GM12874 (cell line): ENCODE results near the gene OSMR.

Experiments used
- TF ChIP-seq, protein P1 (sequence below): IDR thresholded peaks from 2 replicates; pipeline ENCODE4 v1.5.1; 2011; ENCODE audit warnings: low read depth, mild to moderate bottlenecking, control low read depth, low read length, moderate library complexity; ENCODE audit not compliant: insufficient read depth

Gene OSMR

DNA sequence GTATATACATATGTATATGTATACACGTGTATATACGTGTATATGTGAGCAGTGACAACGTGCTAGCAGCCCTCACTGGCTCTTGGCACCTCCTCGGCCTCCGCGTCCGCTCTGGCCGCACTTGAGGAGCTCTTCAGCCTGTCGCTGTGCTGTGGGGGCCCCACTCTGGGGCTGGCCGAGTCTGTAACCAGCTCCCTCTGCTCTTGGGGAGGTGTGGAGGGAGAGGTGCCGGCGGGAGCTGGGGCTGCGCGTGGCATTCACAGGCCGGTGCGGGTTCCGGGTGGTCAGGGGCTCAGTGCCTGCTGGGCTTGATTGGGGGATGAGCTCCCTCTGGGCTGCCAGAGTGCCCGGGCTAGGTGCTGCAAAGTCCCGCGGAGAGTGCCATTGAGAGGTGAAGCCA lies 24.1 kb upstream of the OSMR start:
- TF ChIP-seq, protein P1, sequence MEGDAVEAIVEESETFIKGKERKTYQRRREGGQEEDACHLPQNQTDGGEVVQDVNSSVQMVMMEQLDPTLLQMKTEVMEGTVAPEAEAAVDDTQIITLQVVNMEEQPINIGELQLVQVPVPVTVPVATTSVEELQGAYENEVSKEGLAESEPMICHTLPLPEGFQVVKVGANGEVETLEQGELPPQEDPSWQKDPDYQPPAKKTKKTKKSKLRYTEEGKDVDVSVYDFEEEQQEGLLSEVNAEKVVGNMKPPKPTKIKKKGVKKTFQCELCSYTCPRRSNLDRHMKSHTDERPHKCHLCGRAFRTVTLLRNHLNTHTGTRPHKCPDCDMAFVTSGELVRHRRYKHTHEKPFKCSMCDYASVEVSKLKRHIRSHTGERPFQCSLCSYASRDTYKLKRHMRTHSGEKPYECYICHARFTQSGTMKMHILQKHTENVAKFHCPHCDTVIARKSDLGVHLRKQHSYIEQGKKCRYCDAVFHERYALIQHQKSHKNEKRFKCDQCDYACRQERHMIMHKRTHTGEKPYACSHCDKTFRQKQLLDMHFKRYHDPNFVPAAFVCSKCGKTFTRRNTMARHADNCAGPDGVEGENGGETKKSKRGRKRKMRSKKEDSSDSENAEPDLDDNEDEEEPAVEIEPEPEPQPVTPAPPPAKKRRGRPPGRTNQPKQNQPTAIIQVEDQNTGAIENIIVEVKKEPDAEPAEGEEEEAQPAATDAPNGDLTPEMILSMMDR = no peak

DNA sequence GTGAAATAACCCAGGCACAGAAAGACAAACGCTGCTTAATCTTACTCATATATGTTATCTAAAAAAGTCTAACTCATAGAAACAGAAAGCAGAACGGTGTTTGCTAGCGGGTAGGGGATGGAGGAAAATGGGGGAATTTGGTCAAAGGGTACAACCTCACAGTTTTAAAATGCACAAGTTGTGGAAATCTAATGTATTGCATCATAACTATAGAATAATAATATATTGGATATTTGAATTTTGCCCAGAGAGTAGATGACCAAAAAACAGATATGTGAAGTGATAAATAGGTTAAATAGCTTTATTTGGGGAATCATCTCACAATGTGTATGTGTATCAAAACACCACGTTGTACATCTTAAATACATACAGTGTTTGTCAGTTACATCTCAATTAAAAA lies 22.3 kb upstream of the OSMR start:
- TF ChIP-seq, protein P1 = no peak

DNA sequence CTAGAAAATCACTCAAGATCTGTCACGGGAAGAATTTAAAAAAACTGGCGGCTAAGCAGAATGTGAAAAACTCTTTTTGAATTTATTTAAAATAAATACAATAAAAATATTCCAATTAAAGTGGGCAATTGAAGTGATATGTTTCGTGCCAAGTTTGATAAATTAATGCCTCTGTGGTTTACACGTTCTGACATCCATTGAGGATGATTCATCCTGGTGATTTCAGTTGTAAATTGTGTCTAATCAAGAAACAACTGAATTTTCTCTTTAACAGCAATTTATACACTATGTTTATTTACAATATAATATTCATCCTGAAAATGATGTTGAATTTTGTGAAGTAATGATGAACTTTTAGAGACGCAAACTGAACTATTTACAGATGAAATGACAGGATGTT lies 21.0 kb upstream of the OSMR start:
- TF ChIP-seq, protein P1 = no peak

DNA sequence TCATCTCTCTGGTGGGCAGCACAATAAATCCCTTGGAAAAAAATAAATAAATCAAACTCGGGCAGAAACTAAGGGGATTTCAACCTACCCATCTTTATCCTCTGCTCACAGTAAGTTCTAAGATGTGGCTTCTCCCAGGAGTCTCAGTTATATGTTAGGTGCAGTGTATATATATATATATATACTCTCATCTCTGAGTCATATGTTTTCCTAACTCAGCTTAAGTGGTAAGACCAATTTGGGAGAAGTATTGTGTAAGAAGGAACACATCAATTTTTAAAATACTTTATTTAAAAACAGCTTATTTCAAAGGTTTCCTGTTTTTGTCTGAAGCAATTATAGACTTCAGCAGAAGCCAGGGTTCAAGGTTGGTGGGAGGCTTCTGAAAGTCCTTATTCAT lies 20.3 kb upstream of the OSMR start:
- TF ChIP-seq, protein P1 = no peak

DNA sequence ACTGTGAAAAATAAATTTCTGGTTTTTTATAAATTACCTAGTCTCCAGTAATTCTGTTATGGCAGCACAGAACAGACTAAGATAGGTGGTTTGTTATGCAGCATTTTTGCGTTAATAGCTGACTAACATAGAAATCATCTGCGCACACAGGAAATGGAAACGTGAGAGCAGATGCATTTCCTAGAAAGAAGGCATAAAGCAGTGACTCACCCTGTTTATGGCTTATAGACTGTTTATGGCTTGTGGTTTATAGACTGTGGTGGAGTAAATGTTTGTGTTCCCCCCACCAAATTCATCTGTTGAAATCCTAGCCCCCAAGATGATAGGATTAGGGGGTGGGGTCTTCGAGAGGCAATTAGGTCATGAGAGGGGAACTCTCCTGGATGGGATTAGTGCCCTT lies 18.3 kb upstream of the OSMR start:
- TF ChIP-seq, protein P1 = no peak

DNA sequence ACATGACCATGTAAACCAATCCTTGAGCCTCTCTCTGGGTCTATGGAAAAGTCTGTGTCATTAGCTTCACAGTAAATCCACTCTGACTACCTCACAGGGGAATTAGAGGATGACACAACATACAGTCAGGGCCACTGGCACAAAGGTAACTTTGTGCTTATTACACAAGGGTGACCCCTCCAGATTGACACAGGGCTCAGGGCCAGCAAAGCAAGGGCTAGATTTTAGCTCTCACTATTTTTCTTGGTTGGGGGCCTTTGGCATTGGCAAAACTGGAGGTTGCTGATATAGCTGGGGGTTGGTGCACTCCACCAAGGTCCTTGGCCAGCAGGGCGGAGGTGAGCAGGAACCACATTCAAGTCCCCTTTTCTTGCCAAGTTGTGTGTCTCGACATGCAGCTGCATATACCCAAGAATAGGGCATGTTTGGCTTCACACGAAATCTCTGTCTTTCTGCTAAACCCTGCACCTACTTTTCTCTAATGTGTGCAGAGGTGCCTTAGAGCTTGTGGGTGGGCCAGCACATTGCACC lies 15.2 kb upstream of the OSMR start:
- TF ChIP-seq, protein P1 = no peak

DNA sequence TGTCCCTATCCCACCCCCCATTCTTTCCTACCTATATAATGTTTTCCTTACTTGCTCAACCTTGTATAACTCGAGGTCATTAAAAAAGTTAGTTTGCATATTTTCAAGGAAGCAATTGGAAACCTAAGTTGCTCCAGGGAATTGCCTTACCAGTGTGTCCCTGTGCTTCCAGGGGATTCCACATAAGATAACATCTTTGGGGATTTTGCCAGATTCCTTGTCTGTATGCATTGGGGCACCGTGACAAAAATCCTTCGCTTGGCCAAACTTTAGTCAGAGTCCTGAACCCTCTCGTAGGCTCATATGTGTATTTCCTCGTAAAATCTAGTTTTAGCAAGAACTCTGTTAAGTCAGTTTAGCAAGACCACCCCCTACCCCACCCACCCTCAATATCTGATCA lies 14.7 kb upstream of the OSMR start:
- TF ChIP-seq, protein P1 = no peak
